ENCODE measurements around the gene TTC34.
"Not testable (repeated sequence)": the region's sequence is repeated elsewhere in the genome, so short reads cannot be mapped to it uniquely, and the experiment has no call there.

TTC34 gene

DNA sequence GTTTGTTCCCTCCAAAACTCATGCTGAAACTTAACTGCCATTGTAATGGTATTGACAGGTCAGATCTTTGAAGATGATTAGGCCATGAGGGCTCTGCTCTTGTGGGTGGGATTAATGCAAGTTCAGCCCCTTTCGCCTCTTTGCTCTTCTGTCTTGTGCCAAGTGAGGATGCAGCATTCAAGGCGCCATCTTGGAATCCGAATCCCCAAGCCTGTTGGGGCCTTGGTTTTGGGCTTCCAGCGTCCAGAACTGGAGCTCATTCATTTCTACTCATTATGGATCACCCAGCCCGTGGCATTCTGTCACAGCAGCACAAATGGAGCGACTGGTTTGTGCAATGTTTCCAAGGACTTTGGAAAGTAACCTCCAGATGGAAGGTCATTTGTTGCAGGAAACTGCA is 5.6 kb downstream of the TTC34 start:
- no peak for DNase-seq (ENCODE audit: low spot score)

DNA sequence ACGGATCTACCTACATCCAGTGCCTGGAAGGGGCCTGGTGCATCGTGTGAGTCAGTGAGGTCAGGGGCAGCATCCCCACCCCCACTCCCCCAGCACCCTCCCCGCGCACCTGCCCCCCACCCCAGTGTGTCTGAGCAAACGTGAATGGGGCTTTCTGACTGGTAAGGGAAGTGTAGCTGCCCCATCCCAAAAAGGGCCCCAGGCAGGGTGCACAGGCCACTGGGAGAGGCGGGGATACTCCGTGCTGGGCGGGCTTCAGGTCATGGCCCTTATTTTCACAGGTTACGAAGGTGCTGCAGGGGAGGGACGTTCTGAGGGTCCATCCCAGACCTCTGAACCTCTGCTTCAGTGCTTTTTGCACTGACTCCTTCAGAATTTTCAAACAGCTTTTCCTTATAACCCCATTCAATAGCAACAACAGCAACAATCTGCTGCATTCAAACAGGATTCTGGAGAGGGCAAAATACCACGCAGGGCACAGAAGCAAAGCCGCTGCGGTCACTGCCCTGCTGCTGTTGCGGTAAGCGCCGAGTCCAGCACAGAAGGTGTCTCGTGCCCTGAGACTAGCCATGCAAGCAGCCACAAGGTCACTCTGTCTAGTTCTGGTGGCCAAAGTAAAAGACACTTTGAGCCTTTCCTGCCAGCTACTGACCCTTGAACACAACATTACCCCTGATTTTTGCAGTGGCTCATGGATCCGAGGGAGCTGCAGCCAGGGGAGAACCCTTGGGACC is 10.3 kb downstream of the TTC34 start:
- DNase-seq (ENCODE audit: low spot score), result no peak

DNA sequence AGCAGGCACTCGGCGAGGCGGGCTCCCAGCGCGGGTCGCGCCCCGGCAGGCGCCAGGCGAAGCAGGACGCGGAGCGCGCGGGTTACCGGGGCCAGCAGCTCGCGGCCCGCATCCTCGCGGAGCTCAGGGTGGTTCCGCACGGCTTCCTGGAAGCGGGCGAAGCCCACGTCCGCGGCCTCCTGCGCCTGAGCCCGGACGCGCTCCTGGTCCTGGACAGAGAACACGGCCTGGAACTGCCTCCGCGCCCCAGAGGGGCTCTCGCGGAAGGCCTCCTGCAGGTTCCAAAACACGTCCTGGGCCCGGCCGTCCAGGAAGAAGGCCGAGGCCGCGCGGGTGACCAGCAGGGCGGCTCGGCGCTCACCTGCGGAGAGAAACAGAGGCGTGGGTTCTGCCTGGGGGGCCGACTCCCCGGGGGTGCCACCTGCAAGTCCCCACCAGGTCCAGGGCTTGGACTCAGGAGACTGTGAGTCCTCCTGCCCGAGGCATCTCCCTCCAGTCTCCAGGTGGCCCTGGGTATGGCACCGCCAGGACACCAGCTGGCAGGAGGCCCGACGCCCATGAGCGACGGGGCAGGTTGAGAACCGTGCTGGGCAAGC is 11.4 kb downstream of the TTC34 start:
- no peak for DNase-seq (ENCODE audit: low spot score)

DNA sequence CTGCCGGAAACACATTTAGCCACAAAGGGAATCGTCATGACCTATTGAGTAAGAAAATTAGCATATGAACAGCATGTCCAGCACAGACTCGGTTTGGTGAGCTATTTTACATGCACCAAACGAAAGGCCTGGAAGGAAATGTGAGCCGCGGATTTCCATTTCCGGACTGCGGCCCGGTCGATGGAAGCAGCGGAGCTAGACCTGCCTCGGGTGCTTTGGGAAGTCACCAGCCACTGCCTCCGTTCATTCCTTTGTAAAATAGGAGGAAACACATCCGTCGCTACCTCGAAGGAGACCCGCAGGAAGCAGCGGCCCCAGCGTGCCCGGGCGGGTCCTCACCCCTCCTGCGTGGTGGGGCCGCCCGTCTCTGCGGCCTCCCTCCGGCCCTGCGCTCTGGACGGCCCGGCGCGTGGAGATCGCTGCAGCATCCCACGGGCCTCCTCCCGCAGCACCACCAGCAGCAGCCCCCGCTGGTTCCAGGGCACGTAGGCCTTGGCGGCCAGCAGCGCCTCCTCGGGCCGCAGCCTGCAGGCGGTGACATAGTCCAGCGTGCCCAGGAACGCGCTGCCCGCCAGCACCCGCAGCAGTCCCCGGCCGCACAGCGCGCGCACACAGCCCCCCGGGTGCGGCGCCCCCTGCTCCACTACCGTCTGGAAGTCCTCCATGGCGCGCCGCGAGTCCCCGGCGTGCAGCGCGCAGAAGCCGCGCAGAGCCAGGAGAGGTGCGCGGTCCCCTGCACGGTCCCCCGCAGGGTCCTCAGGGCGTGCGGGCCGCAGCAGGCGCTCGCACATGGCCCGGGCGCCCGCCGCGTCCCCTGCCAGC is 12.1 kb downstream of the TTC34 start:
- no peak for DNase-seq (ENCODE audit: low spot score)

DNA sequence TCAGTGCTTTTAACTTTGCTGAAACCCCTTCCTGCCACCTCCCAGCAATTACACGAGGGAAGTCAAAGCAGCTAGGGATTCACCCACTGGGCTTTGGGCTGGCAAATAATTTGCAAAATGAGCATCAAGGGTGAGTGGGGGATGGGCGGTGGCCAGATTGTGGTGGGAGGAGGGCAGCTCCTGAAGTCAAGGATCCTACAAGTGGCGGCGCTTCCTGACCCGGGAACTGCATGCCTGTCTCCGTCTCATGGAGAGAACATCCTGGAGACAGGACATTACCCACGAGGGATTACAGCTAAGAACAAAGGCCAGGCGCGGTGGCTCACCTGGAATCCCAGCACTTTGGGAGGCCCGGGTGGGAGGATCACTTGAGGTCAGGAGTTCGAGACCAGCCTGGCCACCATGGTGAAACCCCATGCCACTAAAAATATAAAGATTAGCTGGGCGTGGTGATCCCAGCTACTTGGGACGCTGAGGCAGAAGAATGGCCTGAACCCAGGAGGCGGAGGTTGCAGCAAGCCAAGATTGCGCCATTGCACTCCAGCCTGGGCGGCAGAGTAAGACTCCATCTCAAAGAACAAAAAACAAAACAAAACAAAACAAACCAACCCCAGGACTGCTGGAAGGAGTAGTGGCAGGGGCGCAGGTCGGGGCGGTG is 12.9 kb downstream of the TTC34 start:
- no peak for DNase-seq (ENCODE audit: low spot score)

DNA sequence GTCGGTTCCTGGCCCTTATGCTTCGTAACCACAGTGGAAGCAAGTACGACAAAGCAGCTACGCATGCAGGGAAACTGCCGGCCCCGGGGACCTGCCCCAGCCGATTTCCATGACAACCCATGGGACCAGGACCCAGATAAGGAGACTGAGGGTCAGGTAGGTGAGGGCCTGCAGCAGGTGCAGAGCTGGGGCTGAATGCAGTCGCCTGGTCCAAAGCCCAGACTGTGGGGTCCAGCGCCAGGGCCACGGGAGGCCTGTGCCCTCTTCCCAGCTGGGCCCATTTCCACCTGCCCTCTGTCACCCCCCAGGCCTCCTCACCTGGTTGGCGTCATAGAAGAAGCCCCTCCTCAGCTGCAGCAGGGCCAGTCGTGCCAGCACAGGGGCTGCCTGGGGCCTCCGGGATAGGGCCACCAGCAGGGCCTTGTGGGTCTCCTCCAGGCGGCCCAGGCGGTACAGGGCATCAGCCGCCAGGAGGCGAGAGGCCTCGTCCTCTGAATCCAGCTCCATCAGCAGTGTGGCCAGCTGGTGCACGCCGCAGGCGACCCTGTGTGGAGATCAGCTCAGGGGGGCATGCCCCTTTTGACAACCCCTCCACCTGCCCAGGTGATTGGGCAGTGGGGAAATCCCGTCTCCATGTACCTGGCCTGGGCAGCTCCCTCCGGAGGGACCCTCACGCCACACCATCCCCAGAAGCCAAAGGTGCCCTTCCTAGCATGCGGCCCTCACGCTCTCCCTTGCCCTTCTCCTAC is 14.2 kb downstream of the TTC34 start:
- no peak for DNase-seq (ENCODE audit: low spot score)

DNA sequence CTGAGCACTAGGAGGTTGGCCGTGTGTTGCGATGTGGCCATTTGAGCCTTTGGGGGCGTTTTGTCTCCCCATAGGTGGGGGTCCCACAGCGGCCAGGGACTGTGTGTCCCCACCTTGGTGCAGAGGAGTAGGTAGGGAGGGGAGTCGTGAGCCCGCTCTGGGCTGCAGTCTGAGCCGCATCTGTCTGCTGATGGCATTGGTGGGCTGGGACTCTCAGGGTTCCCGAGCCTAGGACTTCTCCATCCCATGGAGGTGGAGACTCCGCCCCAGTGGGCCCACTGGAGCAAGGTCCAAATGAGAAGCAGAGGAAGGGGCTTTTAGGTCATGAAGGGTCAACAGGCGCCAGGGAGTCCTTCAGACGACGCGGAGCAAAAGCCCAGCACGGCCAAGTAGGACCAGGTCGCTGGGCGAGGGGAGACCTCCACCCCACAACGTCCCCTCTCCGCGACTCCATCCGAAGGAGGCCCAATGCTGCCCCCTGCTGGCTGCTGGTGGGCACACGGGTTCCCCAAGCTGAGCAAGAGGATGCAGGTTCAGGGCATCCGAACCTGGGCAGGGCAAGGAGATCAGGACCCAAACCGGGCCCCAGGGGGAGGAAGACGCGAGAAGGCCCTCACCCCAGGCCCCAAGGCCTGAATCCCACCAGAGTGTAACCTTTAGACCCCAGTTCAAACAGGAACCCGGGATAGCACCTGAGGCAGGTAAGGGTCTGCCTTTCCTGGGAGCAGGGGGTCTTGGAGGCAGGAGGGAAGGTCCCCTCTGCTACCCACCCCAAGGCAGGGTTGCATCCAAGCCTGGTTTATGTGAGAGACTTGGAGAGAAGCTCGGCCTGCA is 14.9 kb downstream of the TTC34 start:
- peak; percentile 68 for DNase-seq (ENCODE audit: low spot score)

DNA sequence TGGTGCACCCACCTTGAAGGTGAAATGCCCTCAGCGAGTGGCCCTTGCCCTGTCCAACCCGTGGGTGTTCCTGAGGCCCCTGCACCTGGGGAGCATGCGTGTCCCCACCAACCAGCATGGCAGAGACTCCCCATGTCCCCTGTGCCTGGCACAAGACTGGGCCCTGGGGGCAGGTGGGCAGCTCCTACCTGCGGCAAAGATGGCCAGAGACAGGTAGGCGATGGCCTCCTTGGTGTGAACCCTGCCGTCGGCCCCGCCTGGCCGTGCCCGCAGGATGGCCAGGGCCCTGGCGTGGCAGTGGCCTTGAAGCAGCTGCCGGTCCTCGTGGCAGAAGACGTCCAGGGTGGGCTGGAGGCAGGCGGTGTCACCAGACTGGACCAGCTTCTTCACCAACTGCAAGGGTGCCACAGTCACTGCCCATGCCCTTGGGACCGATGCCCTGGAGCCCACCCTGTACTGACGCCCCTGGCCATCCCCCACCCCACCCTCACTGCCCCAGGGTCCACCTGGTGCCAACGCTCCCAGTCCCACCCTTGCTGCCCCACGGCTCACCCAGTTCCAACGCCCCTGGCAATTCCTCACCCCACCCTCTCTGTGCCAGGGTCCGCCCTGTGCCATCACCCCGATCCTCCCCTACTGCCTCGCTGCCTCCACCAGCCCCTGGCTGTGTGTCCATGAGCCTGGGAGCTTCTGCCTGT is 15.7 kb downstream of the TTC34 start:
- no peak for DNase-seq (ENCODE audit: low spot score)

DNA sequence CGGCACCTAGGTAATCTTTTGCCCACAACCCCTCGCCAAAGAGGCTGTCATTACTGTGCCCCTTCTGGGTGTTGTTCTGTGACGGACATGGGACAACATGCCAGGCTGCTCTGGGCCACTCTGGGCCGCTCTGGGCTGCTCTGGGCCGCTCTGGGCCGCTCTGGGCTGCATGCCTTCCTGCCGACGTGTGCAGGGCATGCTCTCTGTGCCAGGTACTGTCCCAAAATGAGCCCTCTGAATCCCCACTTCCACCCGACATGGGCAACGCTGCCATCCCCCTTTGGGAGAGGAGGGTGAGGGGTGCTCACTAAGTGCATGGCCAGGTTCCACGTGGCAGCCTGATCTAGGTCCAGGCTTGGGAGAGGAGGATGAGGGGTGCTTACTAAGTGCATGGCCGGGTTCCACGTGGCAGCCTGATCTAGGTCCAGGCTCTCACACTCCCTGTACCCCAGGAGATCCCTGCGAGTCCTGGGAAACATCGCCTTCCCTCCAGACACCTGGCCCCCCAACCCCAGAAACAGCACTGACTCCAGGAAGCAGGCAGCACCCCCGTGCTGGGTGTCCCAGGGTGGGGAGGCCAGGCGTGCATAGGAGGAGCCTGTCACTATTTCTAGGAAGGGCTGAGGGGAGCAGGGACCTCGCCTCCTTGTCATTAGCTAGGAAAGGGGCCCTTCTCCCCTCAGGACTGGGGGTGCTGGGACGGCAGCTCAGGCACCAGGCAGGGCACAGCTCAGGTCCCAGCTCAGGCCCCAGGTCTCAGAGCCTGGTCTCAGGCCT is 16.5 kb downstream of the TTC34 start:
- DNase-seq (ENCODE audit: low spot score), result no peak

DNA sequence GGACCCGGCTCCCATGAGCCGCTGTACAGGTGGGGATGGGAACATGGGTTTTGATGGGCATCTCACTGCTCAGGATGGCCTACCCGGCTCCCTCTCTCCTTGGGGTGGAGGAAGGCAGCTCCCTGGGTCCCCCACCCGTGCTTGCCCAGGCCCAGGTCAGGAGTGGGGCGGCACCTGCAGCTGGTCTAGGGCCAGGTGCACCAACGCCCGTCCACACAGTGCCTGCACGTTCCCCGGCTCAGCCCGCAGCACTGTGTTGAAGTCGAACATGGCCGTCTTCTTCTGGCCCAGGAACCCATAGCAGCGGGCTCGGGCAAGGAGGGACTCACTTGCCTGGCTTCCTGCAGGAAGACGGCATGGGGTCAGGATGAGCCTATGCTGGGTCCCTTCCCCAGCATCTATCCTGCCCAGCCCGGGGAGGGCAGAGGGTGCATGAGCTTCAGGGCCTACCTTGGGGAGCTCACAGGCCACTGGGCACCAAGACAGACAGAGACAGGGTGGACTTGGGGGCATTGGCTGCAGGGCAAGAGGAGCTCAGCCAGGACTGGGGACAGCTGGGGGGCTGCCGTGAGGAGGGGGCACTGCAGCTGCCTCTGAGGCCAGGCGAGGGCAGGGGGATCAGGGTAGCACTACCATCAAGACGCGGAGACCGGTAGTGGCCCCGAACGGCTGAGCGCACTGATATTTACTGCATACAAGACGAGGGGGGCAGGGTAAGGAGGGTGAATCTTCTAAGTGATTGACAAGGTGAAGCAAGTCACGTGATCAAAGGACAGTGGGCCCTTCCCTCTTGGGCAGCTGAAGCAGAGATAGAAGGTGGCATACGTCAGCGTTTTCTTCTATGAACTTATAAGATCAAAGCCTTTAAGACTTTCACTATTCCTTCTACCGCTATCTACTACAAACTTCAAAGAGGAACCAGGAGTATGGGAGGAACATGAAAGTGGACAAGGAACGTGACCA is 17.8 kb downstream of the TTC34 start:
- DNase-seq (ENCODE audit: low spot score), result no peak

DNA sequence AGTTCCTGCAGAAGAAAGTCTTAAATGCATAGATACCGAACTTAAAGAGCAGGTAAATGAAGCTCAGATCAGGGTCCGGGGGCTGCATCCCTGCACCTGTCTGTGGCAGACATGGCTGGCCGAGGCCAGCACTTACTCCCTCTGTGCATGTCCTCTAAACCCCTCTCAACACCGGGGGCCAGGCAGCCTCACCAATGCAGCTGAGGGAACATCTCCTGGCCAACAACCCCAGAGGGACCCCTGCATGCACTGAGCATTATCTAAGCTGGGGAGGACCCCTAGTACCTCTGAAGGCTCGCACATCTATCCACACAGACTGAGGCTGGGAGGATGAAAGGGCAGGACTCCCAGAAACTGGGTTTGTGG is 18.4 kb downstream of the TTC34 start:
- DNase-seq (ENCODE audit: low spot score), result no peak

DNA sequence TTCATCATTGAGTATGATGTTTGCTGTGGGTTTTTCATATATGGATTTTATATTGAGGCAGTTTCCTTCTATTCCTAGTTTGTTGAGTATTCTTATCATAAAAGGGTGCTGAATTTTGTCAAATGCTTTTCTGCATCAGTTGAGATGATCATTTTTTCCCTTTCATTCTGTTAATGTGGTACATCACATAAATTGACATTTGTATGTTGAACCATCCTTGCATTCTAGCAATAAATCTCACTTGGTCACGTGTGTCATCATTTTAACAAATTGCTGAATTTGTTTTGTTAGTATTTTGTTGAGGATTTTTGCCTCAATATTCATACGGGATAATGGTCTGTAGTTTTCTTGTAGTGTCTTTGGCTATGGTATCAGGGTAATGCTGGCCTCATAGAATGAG is 19.9 kb downstream of the TTC34 start:
- no peak for DNase-seq (ENCODE audit: low spot score)

DNA sequence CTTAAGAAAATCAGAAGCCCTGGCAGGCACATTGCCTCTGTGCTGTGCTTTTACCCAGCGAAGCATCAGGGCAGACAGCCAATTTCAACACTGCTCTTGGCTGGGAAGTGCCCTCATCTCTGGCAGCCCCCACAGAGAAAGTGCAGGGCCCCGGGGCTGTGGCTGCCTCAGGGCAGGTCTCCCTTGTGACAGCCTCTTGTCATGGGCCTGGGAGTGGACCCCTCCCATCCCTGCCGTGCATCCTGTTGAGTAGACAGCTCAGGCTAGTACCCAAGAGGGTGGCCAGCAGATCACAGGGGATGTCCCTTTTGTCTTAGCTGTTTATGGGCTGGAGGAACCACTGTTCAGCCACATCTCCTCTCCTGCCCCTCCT is 23.3 kb downstream of the TTC34 start:
- no peak for DNase-seq (ENCODE audit: low spot score)

DNA sequence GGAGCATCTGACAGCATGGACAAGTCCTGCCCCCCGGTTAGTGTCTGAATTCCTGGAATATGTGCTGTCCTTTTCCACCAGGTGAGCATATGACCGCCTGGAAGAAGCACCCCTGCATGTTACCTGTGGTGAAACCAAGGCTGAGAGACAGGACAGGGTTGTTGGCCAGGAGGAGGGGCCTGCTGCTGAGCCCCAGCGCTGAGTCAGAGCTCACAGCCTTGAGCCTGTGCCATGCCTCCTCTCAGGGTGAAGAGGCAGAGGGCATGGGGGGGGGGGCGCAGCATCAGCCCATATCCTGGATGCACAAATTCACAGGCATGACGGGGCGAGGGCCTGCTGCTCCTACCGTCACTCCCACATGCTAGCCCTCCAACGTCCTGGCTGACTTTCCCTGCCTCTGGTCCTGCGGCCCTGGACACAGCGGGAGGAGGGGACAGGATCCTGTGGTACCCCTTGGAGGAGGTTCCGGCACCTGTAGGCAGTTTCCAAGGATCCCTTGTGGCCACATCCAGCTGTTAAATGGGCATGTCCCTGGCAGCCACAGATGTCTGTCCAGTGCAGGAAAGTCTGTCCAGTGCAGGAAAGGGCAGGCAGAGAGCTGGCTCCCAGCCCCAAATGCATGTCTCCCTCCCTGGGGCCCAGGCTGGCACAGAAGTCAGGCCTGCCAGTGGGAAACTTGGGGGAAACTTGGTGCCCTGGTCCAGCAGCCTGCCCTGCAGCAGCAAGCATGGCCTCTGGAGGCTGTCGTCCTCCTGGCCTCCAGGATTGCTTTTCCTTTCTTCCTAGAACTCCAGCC is 23.9 kb downstream of the TTC34 start:
- DNase-seq (ENCODE audit: low spot score), result no peak

DNA sequence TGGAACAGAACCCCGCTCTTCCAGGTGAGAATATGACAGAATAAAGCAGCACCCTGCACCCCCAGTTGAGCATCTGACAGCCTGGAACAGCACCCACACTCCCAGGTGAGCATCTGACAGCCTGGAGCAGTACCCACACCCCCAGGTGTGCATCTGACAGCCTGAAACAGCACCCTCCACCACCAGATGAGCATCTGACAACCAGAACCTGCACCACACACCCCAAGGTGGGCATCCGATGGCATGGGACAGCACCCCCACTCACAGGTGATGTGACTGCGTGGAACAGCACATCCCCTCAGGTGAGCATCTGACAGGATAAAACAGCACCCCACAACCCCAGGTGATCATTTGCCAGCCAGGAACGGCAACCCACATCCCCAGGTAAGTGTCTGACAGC is 26.2 kb downstream of the TTC34 start:
- not testable (repeated sequence) for DNase-seq (ENCODE audit: low spot score)

DNA sequence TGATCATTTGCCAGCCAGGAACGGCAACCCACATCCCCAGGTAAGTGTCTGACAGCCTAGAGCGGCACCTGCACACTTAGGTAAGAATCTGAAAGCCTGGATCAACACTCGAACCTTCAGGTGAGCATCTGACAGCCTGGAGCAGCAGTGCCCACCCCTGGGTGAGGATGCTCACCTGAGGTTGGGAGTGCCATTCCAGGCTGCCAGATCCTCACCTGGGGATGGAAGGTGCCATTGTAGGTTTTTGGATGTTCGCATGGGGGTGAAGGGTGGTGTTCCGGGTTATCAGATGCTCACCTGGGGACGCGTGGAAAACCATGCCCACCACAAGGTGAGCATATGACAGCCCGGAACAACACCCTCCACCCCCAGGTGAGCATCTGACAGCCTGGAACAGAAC is 33.4 kb downstream of the TTC34 start:
- DNase-seq (ENCODE audit: low spot score), result not testable (repeated sequence)

DNA sequence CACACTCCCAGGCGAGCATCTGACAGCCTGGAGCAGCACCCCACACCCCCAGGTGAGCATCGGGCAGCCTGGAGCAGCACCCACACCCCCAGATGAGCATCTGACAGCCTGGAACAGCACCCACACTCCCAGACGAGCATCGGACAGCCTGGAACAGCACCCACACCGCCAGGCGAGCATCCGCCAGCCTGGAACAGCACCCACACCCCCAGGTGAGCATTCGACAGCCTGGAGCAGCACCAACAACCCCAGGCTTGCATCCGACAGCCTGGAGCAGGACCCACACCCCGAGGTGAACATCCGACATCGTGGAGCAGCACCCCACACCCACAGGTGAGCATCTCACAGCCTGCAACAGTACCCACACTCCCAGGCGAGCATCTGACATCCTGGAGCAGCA is 42.1 kb downstream of the TTC34 start:
- not testable (repeated sequence) for DNase-seq (ENCODE audit: low spot score)

DNA sequence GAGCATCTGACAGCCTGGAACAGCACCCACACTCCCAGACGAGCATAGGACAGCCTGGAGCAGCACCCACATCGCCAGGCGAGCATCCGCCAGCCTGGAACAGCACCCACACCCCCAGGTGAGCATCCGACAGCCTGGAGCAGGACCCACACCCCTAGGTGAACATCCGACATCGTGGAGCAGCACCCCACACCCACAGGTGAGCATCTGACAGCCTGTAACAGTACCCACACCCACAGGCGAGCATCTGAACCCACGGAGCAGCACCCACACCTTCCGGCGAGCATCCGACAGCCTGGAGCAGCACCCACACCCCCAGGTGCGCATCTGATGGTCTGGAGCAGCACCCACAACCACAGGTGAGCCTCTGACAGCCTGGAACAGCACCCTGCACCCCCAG is 44.0 kb downstream of the TTC34 start:
- not testable (repeated sequence) for DNase-seq (ENCODE audit: low spot score)
